GM19025 (cell line): ENCODE results near the gene SPDYE16.
"Not testable (repeated sequence)": the region's sequence is repeated elsewhere in the genome, so short reads cannot be mapped to it uniquely, and the experiment has no call there.

Experiments
- ATAC-seq: cut with Tn5 transposase; IDR thresholded peaks from one replicate; pipeline ENCODE4 v1.9.1; 2021; ENCODE audit warnings: mild to moderate bottlenecking, low read depth, moderate library complexity; ENCODE audit not compliant: unreplicated experiment

The SPDYE16 gene

GRCh38 chr7:76543197-76543596 is at the start of gene SPDYE16:
SPDYE16 (minus strand) TSS chr7:76543297; CDS start chr7:76541459, 1,838 bp downstream.
- ATAC-seq, result not testable (repeated sequence)

GRCh38 chr7:76592694-76593093 is 49.6 kb upstream of the SPDYE16 start:
- ATAC-seq, result not testable (repeated sequence)

- ATAC-seq, result peak; percentile 56
Measured at GRCh38 chr7:76591602-76592304, 48.7 kb upstream of the SPDYE16 start.

- not testable (repeated sequence) for ATAC-seq
Measured at GRCh38 chr7:76591033-76591432, 47.9 kb upstream of the SPDYE16 start.

GRCh38 chr7:76588586-76588985 is 45.5 kb upstream of the SPDYE16 start:
- ATAC-seq, result not testable (repeated sequence)

- ATAC-seq, result not testable (repeated sequence)
Measured at GRCh38 chr7:76586585-76587315, 43.7 kb upstream of the SPDYE16 start.

- ATAC-seq, result not testable (repeated sequence)
Measured at GRCh38 chr7:76583636-76584281, 40.7 kb upstream of the SPDYE16 start.

GRCh38 chr7:76582848-76583631 is 39.9 kb upstream of the SPDYE16 start:
- ATAC-seq, result not testable (repeated sequence)

- not testable (repeated sequence) for ATAC-seq
Measured at GRCh38 chr7:76575919-76576655, 33.0 kb upstream of the SPDYE16 start.

- not testable (repeated sequence) for ATAC-seq
Measured at GRCh38 chr7:76575431-76575830, 32.3 kb upstream of the SPDYE16 start.

- not testable (repeated sequence) for ATAC-seq
Measured at GRCh38 chr7:76572296-76572695, 29.2 kb upstream of the SPDYE16 start.

- not testable (repeated sequence) for ATAC-seq
Measured at GRCh38 chr7:76570324-76570775, 27.3 kb upstream of the SPDYE16 start.

GRCh38 chr7:76568742-76569141 is 25.6 kb upstream of the SPDYE16 start:
- not testable (repeated sequence) for ATAC-seq

GRCh38 chr7:76567753-76568152 is 24.7 kb upstream of the SPDYE16 start:
- not testable (repeated sequence) for ATAC-seq

GRCh38 chr7:76567311-76567710 is 24.2 kb upstream of the SPDYE16 start:
- not testable (repeated sequence) for ATAC-seq

GRCh38 chr7:76565001-76565400 is 21.9 kb upstream of the SPDYE16 start:
- ATAC-seq, result not testable (repeated sequence)

- not testable (repeated sequence) for ATAC-seq
Measured at GRCh38 chr7:76561342-76561741, 18.2 kb upstream of the SPDYE16 start.

GRCh38 chr7:76560157-76560556 is 17.1 kb upstream of the SPDYE16 start:
- ATAC-seq, result not testable (repeated sequence)

- ATAC-seq, result not testable (repeated sequence)
Measured at GRCh38 chr7:76559685-76560084, 16.6 kb upstream of the SPDYE16 start.
